ENCODE results near the gene ZNF862. TPM values are rescaled to one million over a fixed set of nuclear protein-coding genes. Genes with fewer than 3 reads are reported as not detected.

ZNF862 gene
- total RNA-seq, 1 experiment from 2014 or later = 5.7 TPM

GRCh38 chr7:149859876-149860275 is 21.7 kb downstream of the ZNF862 start:
- no peak for TF ChIP-seq CTCF (conservative IDR thresholded peaks at IDR 0.05; ENCODE audit: low read depth, low read length)
- no peak for TF ChIP-seq EZH2 (IDR thresholded peaks at IDR 0.05; ENCODE audit: borderline replicate concordance, low read depth, low read length, poor library complexity, severe bottlenecking)
- Histone ChIP-seq H3K36me3 (ENCODE audit: insufficient read depth, low read length, poor library complexity, severe bottlenecking) (no peaks in the 10 kb centered on the region), H3K27ac (ENCODE audit: low read depth, low read length, poor library complexity, severe bottlenecking) (no peak overlapping the region), H3K4me1 (ENCODE audit: insufficient read depth, low read length, poor library complexity, severe bottlenecking) (peaks cover 11% of the 10 kb centered on the region), H3K4me3 (ENCODE audit: low read depth, low read length, poor library complexity, severe bottlenecking) (no peak overlapping the region), H3K27me3 (replicated peaks; ENCODE audit: insufficient read depth, low read depth, low read length, poor library complexity) (no peaks in the 10 kb centered on the region), H3K9me3 (ENCODE audit: low read depth, low read length, poor library complexity, severe bottlenecking) (no peaks in the 10 kb centered on the region)
- intact Hi-C loops (cut with micrococcal nuclease; ENCODE audit: unreplicated experiment) = no loop called here
- BruUV-seq (replicated peaks) = no TSS peak
- ChIA-PET POLR2A (ENCODE audit: low non-redundant PET) (no interaction called here), CTCF (no interaction called here)
- no peak for DNase-seq (ENCODE audit: low spot score)

GRCh38 chr7:149860821-149861727 is 22.9 kb downstream of the ZNF862 start:
- H3K27ac ChIP-seq (ENCODE audit: low read depth, low read length, poor library complexity, severe bottlenecking) = no peak overlapping the region

GRCh38 chr7:149861728-149862045 is 23.5 kb downstream of the ZNF862 start:
- H3K4me1 ChIP-seq (ENCODE audit: insufficient read depth, low read length, poor library complexity, severe bottlenecking) = no peaks in the 10 kb centered on the region
- no peaks in the 10 kb centered on the region for H3K9me3 ChIP-seq (ENCODE audit: low read depth, low read length, poor library complexity, severe bottlenecking)
- intact Hi-C loops (cut with micrococcal nuclease; ENCODE audit: unreplicated experiment) = no loop called here
- TF ChIP-seq EZH2 (IDR thresholded peaks at IDR 0.05; ENCODE audit: borderline replicate concordance, low read depth, low read length, poor library complexity, severe bottlenecking) (no peak), CTCF (conservative IDR thresholded peaks at IDR 0.05; ENCODE audit: low read depth, low read length) (no peak)
- DNase-seq (ENCODE audit: low spot score) = no peak
- no peak overlapping the region for H3K27ac ChIP-seq (ENCODE audit: low read depth, low read length, poor library complexity, severe bottlenecking)
- no peak overlapping the region for H3K4me3 ChIP-seq (ENCODE audit: low read depth, low read length, poor library complexity, severe bottlenecking)
- H3K36me3 ChIP-seq (ENCODE audit: insufficient read depth, low read length, poor library complexity, severe bottlenecking) = no peaks in the 10 kb centered on the region
- POLR2A ChIA-PET (ENCODE audit: low non-redundant PET) = no interaction called here
- BruUV-seq (replicated peaks) = no TSS peak
- H3K27me3 ChIP-seq (replicated peaks; ENCODE audit: insufficient read depth, low read depth, low read length, poor library complexity) = no peaks in the 10 kb centered on the region
- CTCF ChIA-PET = no interaction called here

More at GRCh38 chr7:149860821-149861727, 22.9 kb downstream of the ZNF862 start:
- no peak for DNase-seq (ENCODE audit: low spot score)
- Histone ChIP-seq H3K4me1 (ENCODE audit: insufficient read depth, low read length, poor library complexity, severe bottlenecking) (no peaks in the 10 kb centered on the region), H3K9me3 (ENCODE audit: low read depth, low read length, poor library complexity, severe bottlenecking) (no peaks in the 10 kb centered on the region), H3K4me3 (ENCODE audit: low read depth, low read length, poor library complexity, severe bottlenecking) (no peak overlapping the region), H3K36me3 (ENCODE audit: insufficient read depth, low read length, poor library complexity, severe bottlenecking) (no peaks in the 10 kb centered on the region), H3K27me3 (replicated peaks; ENCODE audit: insufficient read depth, low read depth, low read length, poor library complexity) (no peaks in the 10 kb centered on the region)
- no TSS peak for BruUV-seq (replicated peaks)
- ChIA-PET CTCF (no interaction called here), POLR2A (ENCODE audit: low non-redundant PET) (no interaction called here)
- TF ChIP-seq EZH2 (IDR thresholded peaks at IDR 0.05; ENCODE audit: borderline replicate concordance, low read depth, low read length, poor library complexity, severe bottlenecking) (no peak), CTCF (conservative IDR thresholded peaks at IDR 0.05; ENCODE audit: low read depth, low read length) (peak; percentile 49)
- intact Hi-C loops (cut with micrococcal nuclease; ENCODE audit: unreplicated experiment) = no loop called here
